Tibial nerve (tissue), 4 donors: Measurements from ENCODE around the gene ALG14. TPM values are rescaled to one million over a fixed set of nuclear protein-coding genes. Genes with fewer than 3 reads are reported as not detected.

Experiments used
- DNase-seq, 2 donors: peaks; one replicate each; pipeline ENCODE4 v3.0.0-alpha.2; 2019; ENCODE audit warnings: low spot score in 2 of 2
- H3K27ac ChIP-seq, 4 donors: fragments of 200-600 bp; sonication (generic) in 3 of 4; one replicate each; pipeline ENCODE4 v1.5.1; 2017 to 2019; ENCODE audit warnings: mild to moderate bottlenecking in 1 of 4
- H3K27me3 ChIP-seq, 2 donors: fragments of 200-600 bp; sonication (generic) in 1 of 2; one replicate each; pipeline versions ENCODE4 v1.5.1 to v1.6.0; 2017 to 2019
- H3K36me3 ChIP-seq, 3 donors: fragments of 200-600 bp; sonication (generic); one replicate each; pipeline ENCODE4 v1.5.1; 2018 to 2019
- H3K4me1 ChIP-seq, 4 donors: fragments of 200-600 bp; sonication (generic) in 3 of 4; one replicate each; pipeline ENCODE4 v1.5.1; 2017 to 2019
- H3K4me3 ChIP-seq, 4 donors: fragments of 200-600 bp; sonication (generic) in 3 of 4; one replicate each; pipeline ENCODE4 v1.5.1; 2017 to 2019; ENCODE audit warnings: mild to moderate bottlenecking in 1 of 4, moderate library complexity in 1 of 4
- H3K9me3 ChIP-seq, 4 donors: fragments of 200-600 bp; sonication (generic) in 3 of 4; one replicate each; pipeline ENCODE4 v1.5.1; 2017 to 2019
- EP300 ChIP-seq, 2 donors: sonication (generic); formaldehyde crosslinking; IDR thresholded peaks; one replicate each; pipeline ENCODE4 v1.6.1; 2017; ENCODE audit warnings: antibody characterized with exemption in 2 of 2, mild to moderate bottlenecking in 1 of 2
- POLR2A ChIP-seq, 2 donors: fragments of 450-650 bp; IDR thresholded peaks; one replicate each; pipeline ENCODE4 v1.6.1; 2017; ENCODE audit warnings: antibody characterized with exemption in 2 of 2, mild to moderate bottlenecking in 2 of 2, moderate library complexity in 2 of 2
- WGBS, 2 donors: methylation state at CpG; one replicate each; pipeline ENCODE4 v1.1.5; 2018; 5-methylcytosine and 5-hydroxymethylcytosine counted together
- total RNA-seq, 4 donors: library from RNA; depleted of rRNA; stranded (reverse); fragments of >200 nt; gene quantifications; one replicate each; pipeline ENCODE4 v1.1.0, GENCODE V29; 2016
- TF ChIP-seq, protein P1 (sequence below), 5 experiments: fragments of 200-600 bp in 3 of 5; fragments of 450-650 bp in 2 of 5; sonication (generic) in 3 of 5; IDR thresholded peaks; one replicate each; pipeline ENCODE4 v1.5.1; 2016 to 2019; ENCODE audit warnings: antibody characterized with exemption in 5 of 5, mild to moderate bottlenecking in 3 of 5, moderate library complexity in 2 of 5

Gene ALG14
- total RNA-seq, 4 donors from 2014 or later: 1.1 to 1.6 (median 1.5) TPM

DNA sequence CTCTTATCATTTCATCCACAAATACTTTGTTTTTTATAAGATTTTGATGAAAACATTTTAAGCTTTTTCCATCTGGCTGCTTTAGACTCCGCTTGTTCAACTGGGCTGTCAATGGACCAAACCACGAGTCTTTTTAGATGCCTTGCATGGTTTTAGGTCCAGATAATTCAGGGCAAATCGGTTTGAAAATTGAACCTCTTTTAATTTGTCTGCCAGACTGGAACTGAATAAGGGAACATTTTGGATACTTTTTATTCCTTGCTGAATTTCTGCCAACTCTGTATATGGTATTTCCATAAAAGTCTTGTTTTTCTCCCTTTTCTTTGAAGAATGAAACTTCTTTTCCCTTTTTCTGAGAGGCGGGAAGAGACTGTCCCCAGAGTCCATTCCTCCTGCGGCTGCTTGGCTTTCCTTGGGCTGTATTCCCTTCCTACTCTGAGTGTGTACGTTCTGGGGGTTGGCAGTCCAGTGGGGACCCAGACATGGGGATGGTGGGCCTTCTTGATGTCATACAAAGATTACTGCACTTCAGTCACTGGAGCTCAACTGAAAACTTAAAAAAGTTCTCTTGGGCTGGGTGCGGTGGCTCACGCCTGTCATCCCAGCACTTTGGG, 99.3 kb downstream of the ALG14 start:
- Histone ChIP-seq H3K27ac (peak overlapping the region; percentile 19 to 88 (median 58)), H3K9me3 (no peaks in the 10 kb centered on the region), H3K36me3 (no peaks in the 10 kb centered on the region), H3K4me3 (no peak overlapping the region), H3K4me1 (peaks cover 0 to 41% (median 10%) of the 10 kb centered on the region in 4 donors), H3K27me3 (no peaks in the 10 kb centered on the region)
- DNase-seq: no peak
- WGBS, 2 donors: 54% methylated on average over 8 of the region's 8 CpGs
- TF ChIP-seq, protein P1, sequence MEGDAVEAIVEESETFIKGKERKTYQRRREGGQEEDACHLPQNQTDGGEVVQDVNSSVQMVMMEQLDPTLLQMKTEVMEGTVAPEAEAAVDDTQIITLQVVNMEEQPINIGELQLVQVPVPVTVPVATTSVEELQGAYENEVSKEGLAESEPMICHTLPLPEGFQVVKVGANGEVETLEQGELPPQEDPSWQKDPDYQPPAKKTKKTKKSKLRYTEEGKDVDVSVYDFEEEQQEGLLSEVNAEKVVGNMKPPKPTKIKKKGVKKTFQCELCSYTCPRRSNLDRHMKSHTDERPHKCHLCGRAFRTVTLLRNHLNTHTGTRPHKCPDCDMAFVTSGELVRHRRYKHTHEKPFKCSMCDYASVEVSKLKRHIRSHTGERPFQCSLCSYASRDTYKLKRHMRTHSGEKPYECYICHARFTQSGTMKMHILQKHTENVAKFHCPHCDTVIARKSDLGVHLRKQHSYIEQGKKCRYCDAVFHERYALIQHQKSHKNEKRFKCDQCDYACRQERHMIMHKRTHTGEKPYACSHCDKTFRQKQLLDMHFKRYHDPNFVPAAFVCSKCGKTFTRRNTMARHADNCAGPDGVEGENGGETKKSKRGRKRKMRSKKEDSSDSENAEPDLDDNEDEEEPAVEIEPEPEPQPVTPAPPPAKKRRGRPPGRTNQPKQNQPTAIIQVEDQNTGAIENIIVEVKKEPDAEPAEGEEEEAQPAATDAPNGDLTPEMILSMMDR (IDR thresholded peaks at IDR 0.05): no peak
- TF ChIP-seq POLR2A (IDR thresholded peaks at IDR 0.05) (no peak), EP300 (IDR thresholded peaks at IDR 0.05) (no peak)

DNA sequence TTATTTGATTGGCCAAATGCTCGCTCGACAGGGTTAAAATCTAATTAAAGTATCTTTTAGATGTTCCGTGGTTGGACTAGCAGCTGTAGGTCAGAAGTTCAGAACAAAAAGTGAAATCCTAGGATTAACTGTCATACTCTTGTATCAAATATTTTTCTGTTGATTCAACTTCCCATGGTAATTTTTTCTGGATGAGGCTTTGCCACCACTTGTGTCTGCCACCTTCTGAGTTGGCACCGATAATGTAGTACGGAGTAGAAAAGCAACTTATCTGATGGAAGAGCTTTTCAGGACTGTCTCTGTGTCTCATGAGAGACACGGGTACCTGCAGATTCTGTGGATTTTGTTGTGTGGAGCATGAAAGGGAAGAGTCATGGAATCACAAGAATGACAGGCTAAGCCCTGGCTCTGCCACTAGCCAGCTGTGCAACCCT, 101.2 kb downstream of the ALG14 start:
- no peak for TF ChIP-seq POLR2A (IDR thresholded peaks at IDR 0.05)
- TF ChIP-seq EP300 (IDR thresholded peaks at IDR 0.05): peak in 1 of 2 donors; percentile 35
- no peak for DNase-seq
- Histone ChIP-seq H3K27ac (peak overlapping the region in 2 of 4 donors; percentile 80 to 88), H3K27me3 (no peaks in the 10 kb centered on the region), H3K4me3 (no peak overlapping the region), H3K4me1 (peaks cover 0 to 41% (median 10%) of the 10 kb centered on the region in 4 donors), H3K9me3 (no peaks in the 10 kb centered on the region), H3K36me3 (no peaks in the 10 kb centered on the region)
- WGBS, 2 donors: 49 to 51% methylated on average over 6 of the region's 6 CpGs

DNA sequence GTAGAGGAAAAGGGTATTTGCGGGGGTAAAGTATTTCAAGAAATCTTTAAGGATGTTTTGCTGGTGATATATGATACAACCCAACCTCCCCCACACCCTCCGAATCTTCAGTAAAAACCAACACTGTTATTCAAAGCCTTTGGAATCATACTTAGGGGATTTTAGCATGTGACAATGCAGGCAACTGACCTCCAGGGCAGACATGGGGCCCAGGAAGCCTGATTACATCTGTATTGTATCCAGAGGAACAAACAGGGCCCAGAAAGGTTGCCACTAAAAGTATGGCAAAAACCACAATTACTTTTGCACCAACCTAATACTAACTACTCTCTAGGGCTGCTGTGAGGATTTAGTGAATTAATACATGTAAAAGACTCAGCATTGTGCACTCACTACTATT, 102.0 kb downstream of the ALG14 start:
- no peak for TF ChIP-seq EP300 (IDR thresholded peaks at IDR 0.05)
- TF ChIP-seq POLR2A (IDR thresholded peaks at IDR 0.05): no peak
- TF ChIP-seq, protein P1 (IDR thresholded peaks at IDR 0.05): no peak
- H3K4me1 ChIP-seq: peaks cover 0 to 41% (median 10%) of the 10 kb centered on the region in 4 donors
- no peak for DNase-seq
- H3K36me3 ChIP-seq: no peaks in the 10 kb centered on the region
- H3K9me3 ChIP-seq: no peaks in the 10 kb centered on the region
- no peak overlapping the region for H3K4me3 ChIP-seq
- 72% methylated on average over 2 of the region's 2 CpGs for WGBS, 2 donors
- peak overlapping the region in 2 of 4 donors; percentile 80 to 88 for H3K27ac ChIP-seq
- H3K27me3 ChIP-seq: no peaks in the 10 kb centered on the region

GRCh38 chr1:94969137-94969536, 103.6 kb downstream of the ALG14 start:
- TF ChIP-seq EP300 (IDR thresholded peaks at IDR 0.05) (no peak), POLR2A (IDR thresholded peaks at IDR 0.05) (no peak)
- TF ChIP-seq, protein P1 (IDR thresholded peaks at IDR 0.05): no peak
- no peak overlapping the region for H3K4me3 ChIP-seq
- peaks cover 0 to 35% (median 10%) of the 10 kb centered on the region in 4 donors for H3K4me1 ChIP-seq
- no peaks in the 10 kb centered on the region for H3K27me3 ChIP-seq
- H3K9me3 ChIP-seq: no peaks in the 10 kb centered on the region
- WGBS, 2 donors: 67 to 82% methylated on average over 6 of the region's 6 CpGs
- DNase-seq: no peak
- no peak overlapping the region for H3K27ac ChIP-seq
- no peaks in the 10 kb centered on the region for H3K36me3 ChIP-seq

DNA sequence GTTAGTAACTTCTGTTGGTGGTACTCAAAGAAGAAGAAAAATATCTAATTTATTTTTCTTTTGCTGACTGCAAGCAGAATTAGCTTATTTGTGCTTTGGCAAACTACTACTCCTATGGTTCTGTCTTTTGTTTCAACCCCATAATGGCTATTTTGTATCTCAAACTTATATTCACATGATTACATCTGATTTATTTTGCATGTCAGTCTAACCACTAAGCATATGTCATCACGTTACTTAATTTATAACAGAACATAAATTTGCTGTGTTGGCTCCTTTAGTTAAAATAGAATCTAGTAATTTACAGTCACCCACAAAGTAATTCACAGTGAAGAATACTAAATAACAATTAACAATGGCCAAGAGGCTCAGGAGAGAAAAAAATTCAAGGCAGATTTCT, 106.7 kb downstream of the ALG14 start:
- no peak for DNase-seq
- Histone ChIP-seq H3K27me3 (no peaks in the 10 kb centered on the region), H3K4me3 (no peak overlapping the region), H3K9me3 (no peaks in the 10 kb centered on the region), H3K36me3 (no peaks in the 10 kb centered on the region), H3K4me1 (peaks cover 0 to 30% (median 8%) of the 10 kb centered on the region in 4 donors), H3K27ac (no peak overlapping the region)
- WGBS, 2 donors: 48 to 50% methylated on average over 1 of the region's 1 CpG
- TF ChIP-seq, protein P1 (IDR thresholded peaks at IDR 0.05): no peak
- TF ChIP-seq POLR2A (IDR thresholded peaks at IDR 0.05): no peak
- TF ChIP-seq EP300 (IDR thresholded peaks at IDR 0.05): no peak
